HG03103 (cell line): Measurements from ENCODE around the gene AMHR2.

ENCODE experiments used
- ATAC-seq: cut with Tn5 transposase; IDR thresholded peaks from one replicate; pipeline ENCODE4 v1.9.1; 2021; ENCODE audit warnings: low read depth; ENCODE audit not compliant: unreplicated experiment

Gene AMHR2

DNA sequence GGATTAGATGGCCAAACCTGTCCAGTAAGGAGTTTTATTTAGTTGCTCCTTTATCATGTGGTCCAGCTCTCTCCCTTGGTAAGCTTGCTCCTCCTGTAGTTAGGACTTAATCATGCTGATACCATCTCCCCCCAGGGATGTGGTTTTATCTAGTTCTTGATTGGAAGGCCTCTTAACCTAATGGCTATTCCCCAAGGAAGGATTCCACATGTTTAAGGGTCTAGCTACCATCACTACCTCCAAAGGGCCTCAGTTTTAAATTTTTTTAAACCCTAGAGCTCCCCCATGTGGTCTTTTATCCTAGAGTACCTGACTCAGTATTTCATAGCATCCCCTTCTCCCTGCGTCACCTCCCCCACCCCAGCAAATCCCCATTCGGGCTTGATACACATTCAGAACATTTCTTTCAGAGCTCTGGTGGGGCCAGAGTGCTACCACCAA lies 53.1 kb downstream of the AMHR2 start:
- no peak for ATAC-seq

- no peak for ATAC-seq
Measured at GRCh38 chr12:53478865-53479264, 55.2 kb downstream of the AMHR2 start.

DNA sequence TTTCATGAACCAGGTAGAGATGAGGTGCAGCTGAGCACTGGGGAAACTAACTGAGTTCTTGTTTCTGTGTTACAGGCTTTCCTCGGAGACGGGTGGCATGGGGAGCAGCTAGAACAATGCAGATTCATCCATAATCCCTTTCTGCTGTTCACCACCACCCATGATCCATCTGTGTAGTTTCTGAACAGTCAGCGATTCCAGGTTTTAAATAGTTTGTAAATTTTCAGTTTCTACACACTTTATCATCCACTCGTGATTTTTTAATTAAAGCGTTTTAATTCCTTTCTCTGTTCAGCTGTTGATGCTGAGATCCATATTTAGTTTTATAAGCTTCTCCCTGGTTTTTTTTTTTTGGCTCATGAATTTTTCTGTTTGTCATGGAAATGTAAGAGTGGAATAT lies 55.7 kb downstream of the AMHR2 start:
- ATAC-seq: no peak

DNA sequence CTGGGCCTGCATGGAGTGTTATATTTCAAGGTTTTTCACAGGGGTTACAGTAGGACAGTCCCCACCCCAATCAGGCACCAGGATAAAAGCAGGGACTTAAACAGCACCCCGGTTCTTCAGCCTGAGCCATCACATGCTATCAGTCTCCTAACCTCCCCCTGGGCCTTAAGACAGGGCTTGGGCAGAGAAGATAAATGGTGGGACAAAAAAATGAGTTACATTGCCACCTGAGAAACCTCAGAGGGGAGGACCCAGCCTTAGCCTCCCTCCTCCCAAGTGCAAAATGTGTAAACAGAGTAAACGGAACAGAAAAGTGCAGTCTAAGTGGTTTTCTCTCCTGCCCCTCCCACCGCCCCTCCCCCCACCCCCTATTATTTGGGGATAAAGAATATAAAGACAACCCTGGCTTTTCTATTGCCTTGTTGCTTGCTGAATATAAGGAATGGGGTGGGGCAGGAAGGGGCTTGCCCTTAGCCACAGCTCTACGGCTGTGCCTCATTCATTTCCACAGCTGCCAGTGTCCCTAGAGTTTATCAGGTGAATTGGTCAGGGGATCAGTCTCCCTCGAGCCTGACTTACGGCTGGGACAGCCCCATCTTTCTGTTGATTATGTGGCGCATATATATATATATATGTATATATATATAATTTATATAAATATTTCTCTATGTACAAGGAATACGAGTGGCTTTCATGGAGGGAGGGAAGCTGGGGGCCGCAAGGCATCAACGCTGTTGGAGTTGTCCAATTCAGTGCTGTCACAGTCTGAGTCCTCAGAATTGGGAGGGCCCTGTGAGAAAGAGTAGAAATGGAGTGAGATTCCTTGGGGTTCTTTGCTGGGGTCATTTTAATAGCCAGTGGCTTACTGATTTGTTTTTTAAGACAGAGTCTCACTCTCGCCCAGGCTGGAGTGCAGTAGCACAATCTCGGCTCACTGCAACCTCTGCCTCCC lies 57.1 kb downstream of the AMHR2 start:
- no peak for ATAC-seq
